Astrocyte (in vitro differentiated cells and primary cell): ENCODE results near the gene PDLIM5. TPM values are rescaled to one million over a fixed set of nuclear protein-coding genes. Genes with fewer than 3 reads are reported as not detected.
A peak's percentile ranks its signal among the peaks of the same experiment; 100 is the strongest.

Source experiments
- DNase-seq: peaks from one replicate; pipeline ENCODE4 v3.0.0-alpha.2; 2010; ENCODE audit warnings: low read depth
- FAIRE-seq: peaks from 2 replicates; lab custom pipeline; 2011; peaks lifted over from hg19 to GRCh38; lab: Jason Lieb, UNC
- H2AFZ ChIP-seq: 2 replicates; pipeline ENCODE4 v1.6.0; 2012; ENCODE audit warnings: low read depth, low read length, inconsistent platforms
- H3K27ac ChIP-seq: 2 replicates; pipeline ENCODE4 v1.5.1; 2011; ENCODE audit warnings: low read depth, low read length, inconsistent platforms
- H3K27me3 ChIP-seq: 2 replicates; pipeline ENCODE4 v1.6.0; 2011; ENCODE audit warnings: low read length, inconsistent platforms; ENCODE audit not compliant: insufficient read depth
- H3K36me3 ChIP-seq: 2 replicates; pipeline ENCODE4 v1.5.1; 2011; ENCODE audit warnings: low read length, inconsistent platforms; ENCODE audit not compliant: insufficient read depth
- H3K4me1 ChIP-seq: 2 replicates; pipeline ENCODE4 v1.5.1; 2011; ENCODE audit warnings: low read length, inconsistent platforms; ENCODE audit not compliant: insufficient read depth
- H3K4me2 ChIP-seq: 2 replicates; pipeline ENCODE4 v1.6.0; 2012; ENCODE audit warnings: low read length, inconsistent platforms
- H3K4me3 ChIP-seq: 2 replicates; pipeline ENCODE4 v1.5.1; 2011; ENCODE audit warnings: low read depth, mild to moderate bottlenecking, low read length, inconsistent platforms; ENCODE audit not compliant: insufficient read depth
- H3K79me2 ChIP-seq: 2 replicates; pipeline ENCODE4 v1.6.0; 2012; ENCODE audit warnings: mild to moderate bottlenecking, low read length, inconsistent platforms; ENCODE audit not compliant: insufficient read depth
- H3K9ac ChIP-seq: 2 replicates; pipeline ENCODE4 v1.6.0; 2012; ENCODE audit warnings: mild to moderate bottlenecking, low read length, inconsistent platforms
- H3K9me3 ChIP-seq: 2 replicates; pipeline ENCODE4 v1.5.1; 2012; ENCODE audit warnings: low read depth, mild to moderate bottlenecking, low read length, inconsistent platforms; ENCODE audit not compliant: insufficient read depth
- H4K20me1 ChIP-seq: 2 replicates; pipeline ENCODE4 v1.6.0; 2012; ENCODE audit warnings: low read length, inconsistent platforms; ENCODE audit not compliant: insufficient read depth
- H3K27ac Mint-ChIP-seq: one replicate; pipeline ENCODE4 v1.8.0; 2021; ENCODE audit warnings: mild to moderate bottlenecking, mixed read lengths; ENCODE audit not compliant: unreplicated experiment
- H3K27me3 Mint-ChIP-seq: one replicate; pipeline ENCODE4 v1.8.0; 2021; ENCODE audit warnings: low read depth, mixed read lengths; ENCODE audit not compliant: unreplicated experiment
- H3K36me3 Mint-ChIP-seq: one replicate; pipeline ENCODE4 v1.8.0; 2021; ENCODE audit warnings: low read depth, mixed read lengths; ENCODE audit not compliant: unreplicated experiment
- H3K4me1 Mint-ChIP-seq: one replicate; pipeline ENCODE4 v1.8.0; 2021; ENCODE audit warnings: low read depth, mixed read lengths; ENCODE audit not compliant: unreplicated experiment
- H3K4me3 Mint-ChIP-seq: one replicate; pipeline ENCODE4 v1.8.0; 2021; ENCODE audit warnings: mild to moderate bottlenecking, moderate library complexity, mixed read lengths; ENCODE audit not compliant: unreplicated experiment
- H3K9me3 Mint-ChIP-seq: one replicate; pipeline ENCODE4 v1.8.0; 2021; ENCODE audit warnings: mild to moderate bottlenecking, mixed read lengths; ENCODE audit not compliant: unreplicated experiment
- EZH2 ChIP-seq: IDR thresholded peaks from 2 replicates; pipeline ENCODE4 v1.6.1; 2012; ENCODE audit warnings: mild to moderate bottlenecking, low read length, inconsistent platforms; ENCODE audit not compliant: insufficient read depth
- total RNA-seq: library from RNA; stranded (reverse); gene quantifications from 2 replicates; pipeline ENCODE4 v1.2.1, GENCODE V29; 2021
- TF ChIP-seq, protein P1 (sequence below): IDR thresholded peaks from 2 replicates; pipeline ENCODE4 v1.5.1; 2011; ENCODE audit warnings: low read depth, mild to moderate bottlenecking, inconsistent platforms, low read length, moderate library complexity; ENCODE audit not compliant: insufficient read depth

Gene PDLIM5
- total RNA-seq, 1 donor from 2014 or later = 181 TPM

DNA sequence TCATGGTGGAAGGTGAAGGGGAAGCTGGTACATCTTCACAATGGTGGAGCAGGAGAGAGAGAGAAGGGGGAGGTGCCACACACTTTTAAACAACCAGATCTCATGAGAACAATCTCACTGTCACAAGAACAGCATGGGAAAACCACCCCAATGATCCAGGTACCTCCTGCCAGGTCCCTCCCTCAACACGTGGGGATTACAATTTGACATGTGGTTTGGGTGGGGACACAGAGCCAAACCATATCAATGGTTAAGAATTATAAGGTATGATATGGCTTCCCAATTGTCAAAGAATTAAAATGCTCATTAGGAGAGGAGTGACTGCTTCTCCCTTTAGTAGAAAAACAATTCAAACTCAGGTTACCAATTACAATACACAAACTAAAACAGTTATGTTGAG lies 143.3 kb downstream of the PDLIM5 start:
- H3K27me3 ChIP-seq = no peaks in the 10 kb centered on the region
- Mint-ChIP-seq H3K36me3 (peaks cover 17% of the 10 kb centered on the region), H3K4me1 (no peaks in the 10 kb centered on the region), H3K4me3 (no peak overlapping the region), H3K27ac (no peak overlapping the region), H3K27me3 (no peaks in the 10 kb centered on the region), H3K9me3 (no peaks in the 10 kb centered on the region)
- H3K4me2 ChIP-seq = no peak overlapping the region
- no peaks in the 10 kb centered on the region for H3K4me1 ChIP-seq
- H3K4me3 ChIP-seq = no peak overlapping the region
- peaks cover 12% of the 10 kb centered on the region for H3K79me2 ChIP-seq
- H4K20me1 ChIP-seq = peaks cover 16% of the 10 kb centered on the region
- no peak overlapping the region for H3K27ac ChIP-seq
- H2AFZ ChIP-seq = no peak overlapping the region
- DNase-seq (no peak), FAIRE-seq (no peak)
- H3K9me3 ChIP-seq = no peaks in the 10 kb centered on the region
- TF ChIP-seq EZH2 = no peak
- TF ChIP-seq, protein P1, sequence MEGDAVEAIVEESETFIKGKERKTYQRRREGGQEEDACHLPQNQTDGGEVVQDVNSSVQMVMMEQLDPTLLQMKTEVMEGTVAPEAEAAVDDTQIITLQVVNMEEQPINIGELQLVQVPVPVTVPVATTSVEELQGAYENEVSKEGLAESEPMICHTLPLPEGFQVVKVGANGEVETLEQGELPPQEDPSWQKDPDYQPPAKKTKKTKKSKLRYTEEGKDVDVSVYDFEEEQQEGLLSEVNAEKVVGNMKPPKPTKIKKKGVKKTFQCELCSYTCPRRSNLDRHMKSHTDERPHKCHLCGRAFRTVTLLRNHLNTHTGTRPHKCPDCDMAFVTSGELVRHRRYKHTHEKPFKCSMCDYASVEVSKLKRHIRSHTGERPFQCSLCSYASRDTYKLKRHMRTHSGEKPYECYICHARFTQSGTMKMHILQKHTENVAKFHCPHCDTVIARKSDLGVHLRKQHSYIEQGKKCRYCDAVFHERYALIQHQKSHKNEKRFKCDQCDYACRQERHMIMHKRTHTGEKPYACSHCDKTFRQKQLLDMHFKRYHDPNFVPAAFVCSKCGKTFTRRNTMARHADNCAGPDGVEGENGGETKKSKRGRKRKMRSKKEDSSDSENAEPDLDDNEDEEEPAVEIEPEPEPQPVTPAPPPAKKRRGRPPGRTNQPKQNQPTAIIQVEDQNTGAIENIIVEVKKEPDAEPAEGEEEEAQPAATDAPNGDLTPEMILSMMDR = no peak
- peaks cover 39% of the 10 kb centered on the region for H3K36me3 ChIP-seq
- H3K9ac ChIP-seq = no peak overlapping the region

DNA sequence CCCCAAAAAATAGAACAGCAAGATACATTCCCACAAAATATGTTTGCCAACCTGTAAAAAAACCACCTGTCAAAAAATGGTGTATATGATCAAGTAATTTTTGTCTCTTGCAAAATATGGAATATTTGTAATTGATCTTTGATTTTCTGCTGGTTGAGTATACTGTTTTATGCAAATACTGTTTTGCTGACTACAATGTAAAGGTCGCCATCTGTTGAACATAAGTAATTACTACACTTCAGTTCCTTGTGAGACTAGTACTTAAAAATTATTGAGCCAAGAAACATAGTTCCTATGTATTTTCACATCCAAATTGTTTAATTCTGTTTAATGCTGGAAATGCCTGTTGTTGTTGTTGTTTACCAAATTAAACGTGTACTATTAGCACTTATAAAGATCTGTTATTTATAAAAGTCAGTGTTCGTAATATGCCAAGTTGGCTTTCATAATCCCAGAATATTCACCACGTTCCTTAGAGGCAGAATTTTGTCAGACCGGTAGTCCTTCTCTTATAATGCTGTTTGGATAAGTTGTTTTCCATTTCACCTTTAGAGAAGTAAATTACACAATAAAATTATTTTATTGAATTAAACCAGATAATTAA lies 144.2 kb downstream of the PDLIM5 start:
- no peak overlapping the region for H3K9ac ChIP-seq
- no peaks in the 10 kb centered on the region for H3K9me3 ChIP-seq
- H4K20me1 ChIP-seq = peaks cover 18% of the 10 kb centered on the region
- FAIRE-seq = peak; percentile 29
- Mint-ChIP-seq H3K4me3 (no peak overlapping the region), H3K27ac (no peak overlapping the region), H3K36me3 (peaks cover 14% of the 10 kb centered on the region), H3K9me3 (no peaks in the 10 kb centered on the region), H3K27me3 (no peaks in the 10 kb centered on the region), H3K4me1 (no peaks in the 10 kb centered on the region)
- H2AFZ ChIP-seq = no peak overlapping the region
- H3K4me3 ChIP-seq = no peak overlapping the region
- peaks cover 37% of the 10 kb centered on the region for H3K36me3 ChIP-seq
- H3K27ac ChIP-seq = no peak overlapping the region
- TF ChIP-seq, protein P1 = peak; percentile 51
- no peak for TF ChIP-seq EZH2
- no peaks in the 10 kb centered on the region for H3K27me3 ChIP-seq
- no peaks in the 10 kb centered on the region for H3K4me1 ChIP-seq
- no peak overlapping the region for H3K4me2 ChIP-seq
- DNase-seq = peak; percentile 47
- H3K79me2 ChIP-seq = peaks cover 12% of the 10 kb centered on the region

GRCh38 chr4:94598758-94599157 lies 147.0 kb downstream of the PDLIM5 start:
- H3K27ac ChIP-seq = no peak overlapping the region
- H4K20me1 ChIP-seq = peaks cover 20% of the 10 kb centered on the region
- peaks cover 21% of the 10 kb centered on the region for H3K36me3 ChIP-seq
- no peak for TF ChIP-seq EZH2
- TF ChIP-seq, protein P1 = no peak
- no peak overlapping the region for H3K9ac ChIP-seq
- H3K36me3 Mint-ChIP-seq = peaks cover 3% of the 10 kb centered on the region
- H3K4me3 Mint-ChIP-seq = no peak overlapping the region
- H3K27me3 Mint-ChIP-seq = no peaks in the 10 kb centered on the region
- no peak overlapping the region for H3K27ac Mint-ChIP-seq
- no peaks in the 10 kb centered on the region for H3K27me3 ChIP-seq
- peaks cover 6% of the 10 kb centered on the region for H3K4me1 Mint-ChIP-seq
- no peak for FAIRE-seq
- no peak overlapping the region for H3K4me3 ChIP-seq
- DNase-seq = no peak
- no peak overlapping the region for H3K4me2 ChIP-seq
- peaks cover 16% of the 10 kb centered on the region for H3K79me2 ChIP-seq
- H3K4me1 ChIP-seq = no peaks in the 10 kb centered on the region
- H3K9me3 ChIP-seq = no peaks in the 10 kb centered on the region
- no peak overlapping the region for H2AFZ ChIP-seq
- H3K9me3 Mint-ChIP-seq = no peaks in the 10 kb centered on the region
